MCF 10A (cell line): ENCODE data around the gene KMT2D. TPM values are rescaled to one million over a fixed set of nuclear protein-coding genes. Genes with fewer than 3 reads are reported as not detected.
A peak's percentile ranks its signal among the peaks of the same experiment; 100 is the strongest.
"Not testable (repeated sequence)": the region's sequence is repeated elsewhere in the genome, so short reads cannot be mapped to it uniquely, and the experiment has no call there.

Experiments
- BruUV-seq: library from RNA; stranded (reverse); fragments of 400-500 nt; replicated peaks from 2 replicates; lab custom pipeline; 2021; lab: Mats Ljungman, UMichigan
- CTCF ChIA-PET: fragments of 300-600 bp; sonication (Branson Sonifier 250); formaldehyde crosslinking; extraction: SDS; loops from one replicate; lab custom pipeline; 2021; ENCODE audit warnings: antibody characterized with exemption, inconsistent platforms; lab: Yijun Ruan, JAX
- POLR2A ChIA-PET: fragments of 300-600, 350-650 bp; sonication (Branson Sonifier 250); formaldehyde crosslinking; extraction: SDS; loops from one replicate; lab custom pipeline; 2020; ENCODE audit warnings: antibody characterized with exemption, inconsistent platforms; lab: Yijun Ruan, JAX
- DNase-seq: peaks from one replicate; pipeline ENCODE4 v3.0.0-alpha.2; 2018; ENCODE audit not compliant: unreplicated experiment
- H3K27ac Mint-ChIP-seq: one replicate; pipeline ENCODE4 v1.8.0; 2022; ENCODE audit warnings: mild to moderate bottlenecking, low read depth, mixed read lengths; ENCODE audit not compliant: unreplicated experiment
- H3K27me3 Mint-ChIP-seq: one replicate; pipeline ENCODE4 v1.8.0; 2022; ENCODE audit warnings: mixed read lengths; ENCODE audit not compliant: insufficient read depth, unreplicated experiment
- H3K36me3 Mint-ChIP-seq: one replicate; pipeline ENCODE4 v1.8.0; 2022; ENCODE audit warnings: mild to moderate bottlenecking, moderate library complexity, mixed read lengths; ENCODE audit not compliant: insufficient read depth, unreplicated experiment
- H3K4me1 Mint-ChIP-seq: one replicate; pipeline ENCODE4 v1.8.0; 2022; ENCODE audit warnings: mixed read lengths; ENCODE audit not compliant: insufficient read depth, unreplicated experiment
- H3K4me3 Mint-ChIP-seq: one replicate; pipeline ENCODE4 v1.8.0; 2022; ENCODE audit warnings: mild to moderate bottlenecking, moderate library complexity, mixed read lengths; ENCODE audit not compliant: unreplicated experiment
- H3K9me3 Mint-ChIP-seq: one replicate; pipeline ENCODE4 v1.8.0; 2022; ENCODE audit warnings: mixed read lengths; ENCODE audit not compliant: unreplicated experiment
- CTCF ChIP-seq: fragments of 200-600 bp; IDR thresholded peaks from one replicate; pipeline ENCODE4 v1.8.0; 2022; ENCODE audit warnings: antibody characterized with exemption, mild to moderate bottlenecking; ENCODE audit not compliant: unreplicated experiment
- intact Hi-C: fragments of 100-400 bp; cut with micrococcal nuclease; formaldehyde crosslinking; loops from 2 replicates; pipeline ENCODE4 v1.14.1; 2022
- total RNA-seq: library from RNA; stranded (reverse); gene quantifications from 2 replicates; pipeline ENCODE4 v1.2.3, GENCODE V29; 2022

Gene KMT2D
- total RNA-seq, 1 experiment from 2014 or later, result 76.9 TPM

DNA sequence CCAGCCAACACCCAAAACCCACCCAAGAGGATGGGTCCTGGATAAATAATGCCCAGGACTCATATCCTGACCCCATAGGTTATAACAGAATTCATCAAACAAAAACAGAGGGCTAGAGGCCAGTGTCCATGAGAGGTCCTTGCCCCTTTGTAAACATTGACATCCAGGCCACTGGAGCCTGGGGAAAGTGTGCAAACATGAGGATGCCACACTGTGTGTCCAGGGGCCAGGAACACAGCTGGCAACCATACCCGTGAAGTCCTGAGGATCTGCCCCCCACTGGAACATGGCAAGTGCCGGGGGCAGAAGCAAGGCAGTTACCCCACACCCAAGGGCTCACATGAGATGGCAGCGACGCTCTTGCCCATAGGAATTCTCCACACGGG, 4.2 kb upstream of the KMT2D start:
- DNase-seq, result no peak
- Mint-ChIP-seq H3K27me3 (no peaks in the 10 kb centered on the region), H3K36me3 (peaks cover 8% of the 10 kb centered on the region), H3K4me3 (no peak overlapping the region), H3K27ac (no peak overlapping the region), H3K9me3 (no peaks in the 10 kb centered on the region), H3K4me1 (peaks cover 22% of the 10 kb centered on the region)
- BruUV-seq, result no TSS peak
- CTCF ChIA-PET, result interaction anchor here (0.5 to 5.3 kb wide), 27 partner anchors 11 to 1288 kb away, joined by 3 to 48 read pairs (median 5); partner anchors contain the start of genes DHH, LMBR1L, PRKAG1 and TUBA1B
- POLR2A ChIA-PET, result interaction anchor here (1.2 to 4.4 kb wide), 4 partner anchors 33 to 66 kb away, joined by 4 to 36 read pairs (median 7); partner anchors contain the start of genes LMBR1L and TUBA1B
- TF ChIP-seq CTCF, result no peak
- intact Hi-C loops, result loop anchor here (1.0 to 10.0 kb wide), 6 partner anchors 28 to 200 kb away; partner anchors contain the start of genes TUBA1B and TUBA1C

DNA sequence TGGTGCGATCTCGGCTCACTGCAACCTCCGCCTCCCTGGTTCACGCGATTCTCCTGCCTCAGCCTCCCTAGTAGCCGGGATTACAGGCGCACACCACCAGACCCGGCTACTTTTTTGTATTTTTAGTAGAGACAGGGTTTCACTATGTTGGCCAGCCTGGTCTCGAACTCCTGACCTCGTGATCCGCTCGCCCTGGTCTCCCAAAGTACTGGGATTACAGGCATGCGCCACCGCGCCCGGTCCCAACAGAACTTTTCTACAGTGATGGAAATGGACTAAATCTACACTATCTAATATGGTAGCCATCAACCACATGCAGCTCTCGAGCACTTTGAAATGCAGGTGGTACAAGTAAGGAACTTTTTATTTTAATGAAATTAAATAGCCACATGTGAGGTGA, 1.3 kb upstream of the KMT2D start:
- H3K9me3 Mint-ChIP-seq, H3K36me3 Mint-ChIP-seq, H3K27ac Mint-ChIP-seq, H3K27me3 Mint-ChIP-seq, BruUV-seq, DNase-seq: not testable (repeated sequence)
- ChIA-PET CTCF (interaction anchor here (3.2 to 5.3 kb wide), 3 partner anchors 24 to 59 kb away, joined by 20 to 48 read pairs (median 46); no protein-coding TSS in a partner anchor), POLR2A (interaction anchor here (4.4 kb wide), 1 partner anchor 68 kb away, joined by 36 read pairs; the partner anchor contains the start of gene TUBA1B)
- H3K4me1 Mint-ChIP-seq, result peaks cover 18% of the 10 kb centered on the region
- intact Hi-C loops, result loop anchor here (10.0 kb wide), 1 partner anchor 203 kb away; the partner anchor contains the start of gene TUBA1C
- peak overlapping the region; percentile 91 for H3K4me3 Mint-ChIP-seq

DNA sequence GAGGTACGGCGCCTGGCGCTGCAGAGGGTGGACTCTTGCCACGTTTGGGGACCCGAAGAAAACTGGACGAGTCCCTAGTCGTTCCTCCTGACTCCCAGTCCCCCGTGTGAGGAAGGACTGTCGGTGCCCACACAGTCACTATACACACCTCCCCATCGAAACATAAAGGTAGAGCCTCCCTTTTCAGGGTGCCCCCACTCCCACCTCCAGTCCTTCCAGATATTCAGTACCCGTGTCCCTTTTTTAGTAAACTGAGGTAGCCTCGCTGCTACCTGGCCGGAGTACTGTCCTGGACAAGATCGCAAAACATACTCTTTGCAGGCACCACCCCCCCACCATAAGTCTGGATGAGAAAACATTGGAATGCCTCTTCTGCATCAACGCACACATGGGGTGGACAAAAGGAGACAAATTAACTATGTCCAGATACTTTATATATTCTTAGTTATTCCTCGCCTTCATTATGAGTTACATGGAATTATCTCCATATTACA, 610 bp upstream of the KMT2D start:
- Mint-ChIP-seq H3K4me3 (peak overlapping the region; percentile 91), H3K27ac (peak overlapping the region; percentile 89), H3K4me1 (peaks cover 25% of the 10 kb centered on the region), H3K36me3 (peaks cover 8% of the 10 kb centered on the region), H3K9me3 (no peaks in the 10 kb centered on the region), H3K27me3 (no peaks in the 10 kb centered on the region)
- DNase-seq, result no peak
- intact Hi-C loops, result loop anchor here (10.0 kb wide), 1 partner anchor 204 kb away; the partner anchor contains the start of gene TUBA1C
- ChIA-PET POLR2A (interaction anchor here (1.3 to 4.4 kb wide), 3 partner anchors 9 to 70 kb away, joined by 6 to 58 read pairs (median 36); partner anchors contain the start of genes RHEBL1 and TUBA1B), CTCF (interaction anchor here (0.9 to 5.3 kb wide), 2 partner anchors 27 to 60 kb away, joined by 3 to 48 read pairs; no protein-coding TSS in a partner anchor)
- TF ChIP-seq CTCF, result no peak
- BruUV-seq, result no TSS peak

DNA sequence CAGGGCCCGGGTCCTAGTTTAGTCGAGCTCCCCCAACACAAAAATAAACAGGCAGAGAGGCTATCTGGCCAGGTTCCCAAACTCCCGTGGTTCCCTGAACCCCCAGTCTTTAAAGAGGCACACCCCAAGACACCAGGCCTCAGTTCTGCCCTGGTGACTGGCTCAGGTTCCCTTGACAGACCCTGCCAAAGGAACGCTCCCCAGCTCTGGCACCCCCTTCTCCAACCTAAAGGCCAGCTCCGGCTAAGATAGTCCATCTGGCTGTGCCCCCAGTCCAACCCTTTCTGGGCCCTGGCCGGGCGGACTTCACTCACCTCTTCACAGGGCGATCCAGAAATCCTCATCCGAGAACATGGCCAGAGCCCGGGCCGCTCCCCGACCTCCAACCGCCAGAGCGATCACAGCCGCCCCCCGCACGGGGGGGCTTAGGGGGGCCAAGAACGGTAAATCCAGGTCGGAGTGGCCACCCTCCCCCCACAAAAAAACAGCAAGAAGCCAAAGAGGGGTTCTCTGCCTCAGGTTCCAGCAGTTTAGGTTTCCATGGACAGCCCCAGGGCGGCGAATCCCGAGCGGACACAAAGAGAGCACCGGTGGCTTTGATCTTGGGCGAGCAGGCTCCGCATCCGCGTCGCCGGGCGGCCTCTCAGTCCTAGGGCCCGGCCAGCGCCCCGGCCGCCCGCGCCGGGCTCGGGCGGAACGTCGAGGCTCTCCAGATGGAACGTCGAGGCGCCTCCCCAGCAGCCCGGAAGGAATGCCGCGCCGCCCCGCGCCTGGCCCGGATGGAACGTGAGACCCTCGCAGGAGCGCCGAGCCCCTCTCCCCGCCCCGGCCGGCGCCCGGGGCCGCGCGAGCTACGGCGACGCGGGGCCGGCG, 1.1 kb downstream of the KMT2D start:
- ChIA-PET POLR2A (interaction anchor here (0.5 to 5.1 kb wide), 13 partner anchors 10 to 209 kb away, joined by 3 to 58 read pairs (median 6); partner anchors contain the start of genes ARF3, LMBR1L, RHEBL1 and TUBA1B), CTCF (interaction anchor here (0.6 to 2.3 kb wide), 5 partner anchors 11 to 724 kb away, joined by 3 to 9 read pairs (median 3); no protein-coding TSS in a partner anchor)
- Mint-ChIP-seq H3K4me3 (peak overlapping the region; percentile 91), H3K27ac (peak overlapping the region; percentile 89), H3K36me3 (peaks cover 17% of the 10 kb centered on the region), H3K27me3 (no peaks in the 10 kb centered on the region), H3K9me3 (no peaks in the 10 kb centered on the region), H3K4me1 (peaks cover 36% of the 10 kb centered on the region)
- intact Hi-C loops, result loop anchor here (10.0 kb wide), 1 partner anchor 205 kb away; the partner anchor contains the start of gene TUBA1C
- TF ChIP-seq CTCF, result no peak
- DNase-seq, result no peak
- BruUV-seq, result no TSS peak
